ENCODE data around the gene EEPD1.

Gene EEPD1

GRCh38 chr7:36303202-36304098 lies 150.4 kb downstream of the EEPD1 start (continued):
- TF ChIP-seq INSM2 (tag by site-specific recombination; IDR thresholded peaks at IDR 0.05), result peak; percentile 61; the same call in 1 of the 2 replicates
- TF ChIP-seq ZNF404 (tag by site-specific recombination; IDR thresholded peaks at IDR 0.05), result no peak
- peak; percentile 57 for TF ChIP-seq ZNF600 (tag by site-specific recombination; IDR thresholded peaks at IDR 0.05)
- TF ChIP-seq TRIM28 (IDR thresholded peaks at IDR 0.05; ENCODE audit: borderline replicate concordance, low read length), result 0 out of 2 replicates have a peak, but pooled peaks have one; percentile 25
- TF ChIP-seq GLIS1 (tag by site-specific recombination; IDR thresholded peaks at IDR 0.05), result peak; percentile 73
- TF ChIP-seq ZNF488 (tag by site-specific recombination; IDR thresholded peaks at IDR 0.05), result 0 out of 2 replicates have a peak, but pooled peaks have one; percentile 65
- no peak for TF ChIP-seq ZNF214 (tag by site-specific recombination; IDR thresholded peaks at IDR 0.05; ENCODE audit: borderline replicate concordance)
- peak; percentile 29 for TF ChIP-seq ZBTB8A (tag by site-specific recombination; IDR thresholded peaks at IDR 0.05)
- 0 out of 2 replicates have a peak, but pooled peaks have one; percentile 24 for TF ChIP-seq GLIS2 (tag by site-specific recombination; IDR thresholded peaks at IDR 0.05)
- peak; percentile 84 for TF ChIP-seq ZNF629 (tag by site-specific recombination; IDR thresholded peaks at IDR 0.05)
- TF ChIP-seq ZNF837 (tag by site-specific recombination; IDR thresholded peaks at IDR 0.05), result no peak
- TF ChIP-seq, protein P1, sequence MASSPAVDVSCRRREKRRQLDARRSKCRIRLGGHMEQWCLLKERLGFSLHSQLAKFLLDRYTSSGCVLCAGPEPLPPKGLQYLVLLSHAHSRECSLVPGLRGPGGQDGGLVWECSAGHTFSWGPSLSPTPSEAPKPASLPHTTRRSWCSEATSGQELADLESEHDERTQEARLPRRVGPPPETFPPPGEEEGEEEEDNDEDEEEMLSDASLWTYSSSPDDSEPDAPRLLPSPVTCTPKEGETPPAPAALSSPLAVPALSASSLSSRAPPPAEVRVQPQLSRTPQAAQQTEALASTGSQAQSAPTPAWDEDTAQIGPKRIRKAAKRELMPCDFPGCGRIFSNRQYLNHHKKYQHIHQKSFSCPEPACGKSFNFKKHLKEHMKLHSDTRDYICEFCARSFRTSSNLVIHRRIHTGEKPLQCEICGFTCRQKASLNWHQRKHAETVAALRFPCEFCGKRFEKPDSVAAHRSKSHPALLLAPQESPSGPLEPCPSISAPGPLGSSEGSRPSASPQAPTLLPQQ (tag by site-specific recombination; IDR thresholded peaks at IDR 0.05), result peak; percentile 46; the same call in 1 of the 2 replicates
- TF ChIP-seq ZNF704 (tag by site-specific recombination; IDR thresholded peaks at IDR 0.05), result no peak
- TF ChIP-seq, protein P2, sequence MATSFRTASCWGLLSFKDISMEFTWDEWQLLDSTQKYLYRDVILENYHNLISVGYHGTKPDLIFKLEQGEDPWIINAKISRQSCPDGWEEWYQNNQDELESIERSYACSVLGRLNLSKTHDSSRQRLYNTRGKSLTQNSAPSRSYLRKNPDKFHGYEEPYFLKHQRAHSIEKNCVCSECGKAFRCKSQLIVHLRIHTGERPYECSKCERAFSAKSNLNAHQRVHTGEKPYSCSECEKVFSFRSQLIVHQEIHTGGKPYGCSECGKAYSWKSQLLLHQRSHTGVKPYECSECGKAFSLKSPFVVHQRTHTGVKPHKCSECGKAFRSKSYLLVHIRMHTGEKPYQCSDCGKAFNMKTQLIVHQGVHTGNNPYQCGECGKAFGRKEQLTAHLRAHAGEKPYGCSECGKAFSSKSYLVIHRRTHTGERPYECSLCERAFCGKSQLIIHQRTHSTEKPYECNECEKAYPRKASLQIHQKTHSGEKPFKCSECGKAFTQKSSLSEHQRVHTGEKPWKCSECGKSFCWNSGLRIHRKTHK (tag by site-specific recombination; IDR thresholded peaks at IDR 0.05), result no peak
- peak; percentile 99 for TF ChIP-seq FEZF1 (tag by site-specific recombination; IDR thresholded peaks at IDR 0.05)
- TF ChIP-seq ZEB2 (tag by site-specific recombination; IDR thresholded peaks at IDR 0.05), result peak; percentile 72
- TF ChIP-seq ZFHX2 (tag by site-specific recombination; conservative IDR thresholded peaks at IDR 0.05), result peak; percentile 70
- no peak for TF ChIP-seq MEIS1 (CRISPR knock-in tag; IDR thresholded peaks at IDR 0.05; ENCODE audit: borderline replicate concordance)
- peak; percentile 80 for TF ChIP-seq GLI2 (tag by site-specific recombination; IDR thresholded peaks at IDR 0.05; ENCODE audit: borderline replicate concordance, low read depth)
- 0 out of 2 replicates have a peak, but pooled peaks have one; percentile 17 for TF ChIP-seq ZBTB17 (tag by site-specific recombination; IDR thresholded peaks at IDR 0.05)
